ENCODE results near the gene SUN3.
A peak's percentile ranks its signal among the peaks of the same experiment; 100 is the strongest.

The SUN3 gene

GRCh38 chr7:47973739-47974138 is 55.2 kb downstream of the SUN3 start:
- Mint-ChIP-seq H3K4me1 (peaks cover 40% of the 10 kb centered on the region), H3K27me3 (ENCODE audit: low read depth) (no peaks in the 10 kb centered on the region), H3K9me3 (no peaks in the 10 kb centered on the region), H3K36me3 (ENCODE audit: low read depth) (peaks cover 68% of the 10 kb centered on the region), H3K27ac (no peak overlapping the region), H3K4me3 (no peak overlapping the region)
- TF ChIP-seq CTCF (IDR thresholded peaks at IDR 0.05; ENCODE audit: unreplicated experiment in 3 of 3): no peak

GRCh38 chr7:47970761-47971160 is 58.1 kb downstream of the SUN3 start:
- Mint-ChIP-seq H3K27ac (peak overlapping the region; percentile 29 to 87 (median 81)), H3K27me3 (ENCODE audit: low read depth) (no peaks in the 10 kb centered on the region), H3K36me3 (ENCODE audit: low read depth) (peaks cover 66% of the 10 kb centered on the region), H3K4me3 (no peak overlapping the region), H3K9me3 (no peaks in the 10 kb centered on the region), H3K4me1 (peaks cover 27% of the 10 kb centered on the region)
- TF ChIP-seq CTCF (IDR thresholded peaks at IDR 0.05; ENCODE audit: unreplicated experiment in 3 of 3): no peak

DNA sequence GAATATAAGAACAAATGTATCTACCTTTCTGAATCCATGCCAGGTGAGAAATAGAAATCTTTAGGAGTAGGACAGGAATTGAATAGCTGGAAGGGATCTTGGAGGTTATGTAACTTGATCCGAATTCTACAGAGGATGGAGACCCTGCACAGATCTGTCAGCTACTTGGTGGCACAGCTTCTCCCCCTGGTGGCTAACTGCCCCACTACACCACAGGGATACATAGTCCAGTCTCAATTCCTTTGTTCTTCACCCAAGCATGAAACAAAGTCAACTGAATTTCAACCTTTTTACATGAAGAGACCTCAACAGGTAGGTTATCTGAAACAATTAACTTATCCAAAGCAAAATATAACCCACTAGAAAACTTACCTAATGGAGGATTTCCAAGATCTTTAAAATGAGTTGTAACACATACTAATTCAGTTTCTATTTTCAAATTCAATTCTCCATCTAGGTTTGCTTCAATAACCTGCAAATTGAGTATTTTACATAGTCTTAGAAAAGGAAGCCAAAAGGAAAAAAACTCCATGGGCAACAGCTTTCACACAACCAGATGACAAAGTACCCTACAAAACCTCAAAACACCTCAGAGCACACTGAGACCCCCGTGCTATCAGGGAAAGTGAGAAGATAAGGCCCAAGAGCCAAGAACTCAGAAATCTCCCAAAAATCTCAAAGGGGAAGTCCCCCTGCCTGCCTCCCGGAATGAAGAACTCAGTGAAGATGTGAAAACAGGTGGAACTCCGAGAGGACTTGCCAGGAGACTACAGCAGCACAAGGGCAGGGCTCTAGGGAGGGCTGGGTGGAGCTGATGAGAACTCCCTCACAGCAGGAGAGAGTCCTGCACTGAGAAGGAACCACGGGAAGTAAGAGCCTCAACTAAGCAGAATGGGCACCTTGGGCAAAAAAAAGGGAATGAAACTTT is 59.8 kb downstream of the SUN3 start:
- peak overlapping the region in 2 of 3 experiments; percentile 3 for H3K27ac Mint-ChIP-seq
- H3K4me1 Mint-ChIP-seq: peaks cover 27% of the 10 kb centered on the region
- peaks cover 67% of the 10 kb centered on the region for H3K36me3 Mint-ChIP-seq (ENCODE audit: low read depth)
- no peaks in the 10 kb centered on the region for H3K9me3 Mint-ChIP-seq
- no peaks in the 10 kb centered on the region for H3K27me3 Mint-ChIP-seq (ENCODE audit: low read depth)
- TF ChIP-seq CTCF (IDR thresholded peaks at IDR 0.05; ENCODE audit: unreplicated experiment in 3 of 3): peak; percentile 86 to 92 (median 89)
- no peak overlapping the region for H3K4me3 Mint-ChIP-seq

- Mint-ChIP-seq H3K4me1 (peaks cover 27% of the 10 kb centered on the region), H3K4me3 (no peak overlapping the region), H3K27me3 (ENCODE audit: low read depth) (no peaks in the 10 kb centered on the region), H3K36me3 (ENCODE audit: low read depth) (peaks cover 65% of the 10 kb centered on the region), H3K27ac (no peak overlapping the region), H3K9me3 (no peaks in the 10 kb centered on the region)
- TF ChIP-seq CTCF (IDR thresholded peaks at IDR 0.05; ENCODE audit: unreplicated experiment in 3 of 3): no peak
Observed at GRCh38 chr7:47967708-47968107, 61.2 kb downstream of the SUN3 start.

DNA sequence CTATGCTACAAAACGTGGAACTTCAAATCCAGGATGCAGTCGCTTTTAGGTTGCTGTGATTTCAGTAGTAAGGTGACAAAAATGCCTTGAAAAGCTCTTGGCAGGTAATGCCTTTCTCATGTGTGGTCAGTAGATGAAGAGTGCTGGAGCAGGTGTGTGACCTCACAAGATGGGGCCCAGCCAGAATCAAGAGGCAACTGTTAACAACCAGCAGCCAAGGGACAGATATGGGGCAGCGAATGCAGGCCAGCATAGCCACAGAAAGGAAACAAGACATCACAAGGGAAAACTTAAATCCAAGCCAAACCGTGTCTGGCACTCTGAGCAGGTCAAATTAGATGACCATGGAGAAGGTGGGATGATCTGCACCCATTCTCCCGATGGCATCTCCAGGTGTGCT is 61.8 kb downstream of the SUN3 start:
- Mint-ChIP-seq H3K9me3 (no peaks in the 10 kb centered on the region), H3K36me3 (ENCODE audit: low read depth) (peaks cover 70% of the 10 kb centered on the region), H3K27me3 (ENCODE audit: low read depth) (no peaks in the 10 kb centered on the region), H3K27ac (no peak overlapping the region), H3K4me1 (peaks cover 27% of the 10 kb centered on the region), H3K4me3 (no peak overlapping the region)
- no peak for TF ChIP-seq CTCF (IDR thresholded peaks at IDR 0.05; ENCODE audit: unreplicated experiment in 3 of 3)

DNA sequence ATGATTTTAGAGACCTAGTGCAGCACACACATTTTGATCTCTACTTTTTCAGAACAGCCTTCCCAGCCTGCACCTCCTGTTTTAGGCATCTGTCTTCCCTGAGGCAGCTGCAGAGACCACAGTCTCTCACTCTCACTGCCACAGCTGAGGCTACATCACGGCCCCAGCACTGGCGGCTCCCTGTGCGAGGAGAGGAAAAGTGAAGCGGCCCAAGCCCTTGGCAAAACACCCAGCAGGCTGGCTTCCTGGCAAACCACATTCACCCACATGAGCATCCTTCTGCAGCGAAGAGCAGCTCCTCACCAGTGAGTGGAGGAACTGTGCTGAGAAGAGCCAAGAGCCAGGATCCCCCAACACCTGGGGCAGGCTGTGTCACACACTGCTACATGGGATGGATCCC is 63.5 kb downstream of the SUN3 start:
- no peak overlapping the region for H3K27ac Mint-ChIP-seq
- H3K27me3 Mint-ChIP-seq (ENCODE audit: low read depth): no peaks in the 10 kb centered on the region
- H3K9me3 Mint-ChIP-seq: no peaks in the 10 kb centered on the region
- peaks cover 17% of the 10 kb centered on the region for H3K4me1 Mint-ChIP-seq
- H3K4me3 Mint-ChIP-seq: no peak overlapping the region
- peaks cover 83% of the 10 kb centered on the region for H3K36me3 Mint-ChIP-seq (ENCODE audit: low read depth)
- TF ChIP-seq CTCF (IDR thresholded peaks at IDR 0.05; ENCODE audit: unreplicated experiment in 3 of 3): no peak

Data from nephron (organoid).